Neutrophil (primary cell): Measurements from ENCODE around the gene SPATA16.

Source experiments
- H3K27ac ChIP-seq: fragments of 200-600 bp; sonication (generic); 2 replicates; pipeline ENCODE4 v1.5.1; 2016; ENCODE audit warnings: mild to moderate bottlenecking, moderate library complexity
- H3K27me3 ChIP-seq: fragments of 200-600 bp; sonication (generic); 2 replicates; pipeline ENCODE4 v1.6.0; 2016; ENCODE audit warnings: mild to moderate bottlenecking
- H3K36me3 ChIP-seq: fragments of 200-600 bp; sonication (generic); 2 replicates; pipeline ENCODE4 v1.5.1; 2017
- H3K4me1 ChIP-seq, 2 experiments: fragments of 200-600 bp in 1 of 2; sonication (generic) in 1 of 2; 1 replicate in 1 of 2; 2 replicates in 1 of 2; pipeline versions ENCODE4 v1.5.1 to v1.6.1; 2013 to 2016; ENCODE audit warnings: low read depth in 1 of 2, low read length in 1 of 2, mild to moderate bottlenecking in 1 of 2, moderate library complexity in 1 of 2; ENCODE audit not compliant: control insufficient read depth in 1 of 2, insufficient read depth in 1 of 2
- H3K4me3 ChIP-seq, 2 experiments: fragments of 200-600 bp in 1 of 2; sonication (generic) in 1 of 2; 1 replicate in 1 of 2; 2 replicates in 1 of 2; pipeline ENCODE4 v1.5.1; 2013 to 2016; ENCODE audit warnings: low read depth in 1 of 2, low read length in 1 of 2, mild to moderate bottlenecking in 1 of 2, moderate library complexity in 1 of 2
- H3K9me3 ChIP-seq: fragments of 200-600 bp; sonication (generic); 2 replicates; pipeline ENCODE4 v1.5.1; 2016
- TF ChIP-seq, protein P1 (sequence below): fragments of 200-600 bp; sonication (generic); IDR thresholded peaks from 2 replicates; pipeline ENCODE4 v1.5.1; 2016; ENCODE audit warnings: antibody characterized with exemption

Gene SPATA16

DNA sequence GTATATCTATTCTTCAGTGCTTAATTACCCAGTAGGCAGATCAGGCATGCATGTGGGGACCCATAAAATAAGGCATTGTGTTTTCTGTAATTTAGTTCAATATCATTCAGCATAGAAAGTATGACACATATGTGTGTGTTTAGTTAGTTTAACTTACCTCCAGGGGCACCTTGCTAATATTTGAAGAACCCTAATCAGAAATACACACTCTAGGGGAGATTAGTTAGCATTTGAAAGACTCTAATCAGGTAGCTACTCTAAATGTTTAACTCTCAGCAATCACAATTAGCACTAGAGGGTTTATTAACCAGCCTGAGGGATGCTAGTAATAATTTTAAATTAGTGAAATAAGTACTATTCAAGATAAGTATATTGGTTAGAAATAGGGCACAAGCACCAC, 286.0 kb downstream of the SPATA16 start:
- no peaks in the 10 kb centered on the region for H3K27me3 ChIP-seq
- H3K27ac ChIP-seq, result no peak overlapping the region
- H3K9me3 ChIP-seq, result no peaks in the 10 kb centered on the region
- TF ChIP-seq, protein P1, sequence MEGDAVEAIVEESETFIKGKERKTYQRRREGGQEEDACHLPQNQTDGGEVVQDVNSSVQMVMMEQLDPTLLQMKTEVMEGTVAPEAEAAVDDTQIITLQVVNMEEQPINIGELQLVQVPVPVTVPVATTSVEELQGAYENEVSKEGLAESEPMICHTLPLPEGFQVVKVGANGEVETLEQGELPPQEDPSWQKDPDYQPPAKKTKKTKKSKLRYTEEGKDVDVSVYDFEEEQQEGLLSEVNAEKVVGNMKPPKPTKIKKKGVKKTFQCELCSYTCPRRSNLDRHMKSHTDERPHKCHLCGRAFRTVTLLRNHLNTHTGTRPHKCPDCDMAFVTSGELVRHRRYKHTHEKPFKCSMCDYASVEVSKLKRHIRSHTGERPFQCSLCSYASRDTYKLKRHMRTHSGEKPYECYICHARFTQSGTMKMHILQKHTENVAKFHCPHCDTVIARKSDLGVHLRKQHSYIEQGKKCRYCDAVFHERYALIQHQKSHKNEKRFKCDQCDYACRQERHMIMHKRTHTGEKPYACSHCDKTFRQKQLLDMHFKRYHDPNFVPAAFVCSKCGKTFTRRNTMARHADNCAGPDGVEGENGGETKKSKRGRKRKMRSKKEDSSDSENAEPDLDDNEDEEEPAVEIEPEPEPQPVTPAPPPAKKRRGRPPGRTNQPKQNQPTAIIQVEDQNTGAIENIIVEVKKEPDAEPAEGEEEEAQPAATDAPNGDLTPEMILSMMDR, result no peak
- H3K36me3 ChIP-seq, result no peaks in the 10 kb centered on the region
- no peak overlapping the region for H3K4me3 ChIP-seq
- peaks cover 0 to 5% of the 10 kb centered on the region in 2 experiments for H3K4me1 ChIP-seq

DNA sequence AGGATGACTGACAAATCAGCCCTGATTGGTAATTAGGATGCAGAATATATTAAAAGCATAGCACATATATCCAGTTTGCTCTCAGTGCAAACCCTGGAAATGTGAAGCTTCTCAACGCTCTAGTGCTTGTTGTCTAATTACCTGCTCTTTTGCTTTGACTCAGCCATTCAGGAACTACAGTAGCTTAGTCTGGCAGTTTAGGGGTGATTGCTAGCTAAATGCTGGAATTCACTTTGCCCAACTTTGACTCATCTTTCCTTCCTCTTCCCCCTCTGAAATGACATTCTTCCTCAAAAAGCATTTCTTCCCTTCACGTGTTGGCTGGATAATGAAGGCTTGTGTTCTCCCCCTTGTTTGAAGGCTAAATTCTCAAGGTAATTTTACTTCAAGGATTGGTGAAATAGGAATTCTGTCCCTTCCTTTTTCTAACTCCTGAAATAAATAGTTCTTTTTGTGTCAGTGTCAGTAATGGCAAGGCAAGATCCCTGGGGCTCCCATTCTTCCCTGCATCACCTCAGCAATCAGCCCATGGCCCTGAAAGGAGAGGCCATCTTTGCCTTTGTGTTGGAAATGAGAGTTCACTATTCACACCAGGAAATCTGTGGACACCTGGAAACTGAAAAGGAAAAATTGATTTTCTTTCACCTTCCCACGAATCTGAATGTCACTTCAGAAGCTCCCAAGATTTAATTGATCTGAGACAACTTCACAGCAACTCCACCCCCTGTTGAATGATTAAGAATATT, 286.9 kb downstream of the SPATA16 start:
- H3K9me3 ChIP-seq, result no peaks in the 10 kb centered on the region
- H3K4me1 ChIP-seq, result peaks cover 0 to 5% of the 10 kb centered on the region in 2 experiments
- TF ChIP-seq, protein P1, result no peak

DNA sequence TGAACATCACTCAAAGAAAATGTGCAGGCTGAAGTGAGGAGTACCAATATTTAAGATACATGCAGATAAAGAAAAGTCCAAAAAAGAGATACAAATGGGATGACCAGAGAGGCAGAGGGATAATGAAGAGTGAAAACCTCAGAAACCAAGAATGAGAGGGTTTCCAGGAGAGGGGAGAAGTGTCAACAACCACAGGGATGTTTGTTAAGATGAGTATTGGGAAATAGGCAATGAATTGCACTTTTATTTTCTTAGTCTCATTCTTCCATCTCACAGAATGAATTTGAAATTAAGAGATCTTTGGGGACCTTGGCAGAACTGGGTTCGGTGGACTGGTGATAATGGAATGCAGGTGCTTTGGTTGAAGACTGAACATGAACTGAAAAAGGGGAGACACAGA, 288.0 kb downstream of the SPATA16 start:
- H3K4me3 ChIP-seq, result no peak overlapping the region
- H3K4me1 ChIP-seq, result peaks cover 0 to 5% of the 10 kb centered on the region in 2 experiments
- no peaks in the 10 kb centered on the region for H3K9me3 ChIP-seq
- H3K36me3 ChIP-seq, result no peaks in the 10 kb centered on the region
- H3K27ac ChIP-seq, result no peak overlapping the region
- H3K27me3 ChIP-seq, result no peaks in the 10 kb centered on the region
- TF ChIP-seq, protein P1, result no peak

More for the DNA sequence above, 286.9 kb downstream of the SPATA16 start:
- Histone ChIP-seq H3K27me3 (no peaks in the 10 kb centered on the region), H3K27ac (no peak overlapping the region), H3K4me3 (no peak overlapping the region), H3K36me3 (no peaks in the 10 kb centered on the region)

DNA sequence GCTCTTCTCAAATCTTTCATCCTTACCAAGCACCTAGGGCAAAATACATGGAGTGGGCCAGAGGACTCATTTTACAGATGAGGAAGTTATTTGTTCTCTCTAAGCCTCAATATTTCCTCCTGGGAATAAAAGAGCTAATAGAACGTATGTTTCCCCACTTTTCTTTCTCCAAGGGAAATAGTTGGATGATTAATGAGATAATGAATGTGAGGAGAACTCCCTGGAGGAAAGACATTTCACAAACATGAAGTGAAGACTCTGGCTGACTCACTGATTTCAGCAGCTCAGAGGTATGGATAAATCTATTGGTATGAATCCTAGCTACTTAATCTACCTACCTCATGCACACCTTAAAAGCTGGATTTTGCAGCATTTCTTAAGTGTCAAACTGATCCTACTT, 292.1 kb downstream of the SPATA16 start:
- H3K27me3 ChIP-seq, result no peaks in the 10 kb centered on the region
- TF ChIP-seq, protein P1, result no peak
- no peaks in the 10 kb centered on the region for H3K9me3 ChIP-seq
- peaks cover 0 to 4% of the 10 kb centered on the region in 2 experiments for H3K4me1 ChIP-seq
- H3K27ac ChIP-seq, result no peak overlapping the region
- H3K36me3 ChIP-seq, result no peaks in the 10 kb centered on the region
- H3K4me3 ChIP-seq, result no peak overlapping the region

DNA sequence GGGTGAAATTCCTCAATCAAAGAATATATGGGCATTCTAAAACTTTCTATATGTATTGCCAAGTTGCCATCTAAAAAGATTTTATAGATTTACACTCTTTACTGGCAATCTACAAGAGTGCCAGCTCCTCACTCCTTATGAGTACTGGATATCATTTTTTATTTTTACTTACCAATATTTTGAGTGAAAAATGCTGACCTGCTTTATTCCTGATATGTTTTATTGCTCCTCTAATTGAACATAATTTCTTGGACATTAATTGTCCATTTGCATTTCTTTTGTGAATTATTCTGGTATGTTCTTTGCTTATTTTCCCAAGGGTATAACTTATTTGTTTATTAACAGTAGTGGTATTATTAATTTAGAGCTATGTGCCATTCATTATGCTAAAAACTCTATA, 293.7 kb downstream of the SPATA16 start:
- H3K4me3 ChIP-seq, result no peak overlapping the region
- no peaks in the 10 kb centered on the region for H3K36me3 ChIP-seq
- no peak overlapping the region for H3K27ac ChIP-seq
- no peaks in the 10 kb centered on the region for H3K9me3 ChIP-seq
- TF ChIP-seq, protein P1, result no peak
- no peaks in the 10 kb centered on the region for H3K27me3 ChIP-seq
- H3K4me1 ChIP-seq, result no peaks in the 10 kb centered on the region
